LNCAP (cell line): Measurements from ENCODE around the gene EPHA3.

Source experiments
- TF ChIP-seq, protein P1 (sequence below): fragments of 450-650 bp; IDR thresholded peaks from 2 replicates; pipeline ENCODE4 v1.5.1; 2017; ENCODE audit warnings: mild to moderate bottlenecking

Gene EPHA3

DNA sequence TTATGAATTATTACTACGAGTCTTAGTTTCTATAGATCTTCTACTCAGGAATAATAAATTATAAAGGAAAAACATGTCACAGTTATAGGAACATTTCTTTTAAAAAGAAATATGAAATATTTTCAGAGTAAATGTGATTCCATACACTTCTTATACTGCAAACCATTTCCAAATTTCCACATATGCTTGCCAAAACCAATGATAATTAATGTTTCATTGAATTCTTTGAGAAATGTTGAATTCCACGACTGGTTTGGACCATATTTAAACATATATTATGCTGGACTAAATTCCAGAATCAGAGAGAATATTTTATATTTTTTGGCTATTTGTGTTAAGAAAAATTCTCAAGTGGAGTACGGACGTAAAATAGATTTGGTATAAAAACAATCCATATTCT is 144.6 kb downstream of the EPHA3 start:
- TF ChIP-seq, protein P1, sequence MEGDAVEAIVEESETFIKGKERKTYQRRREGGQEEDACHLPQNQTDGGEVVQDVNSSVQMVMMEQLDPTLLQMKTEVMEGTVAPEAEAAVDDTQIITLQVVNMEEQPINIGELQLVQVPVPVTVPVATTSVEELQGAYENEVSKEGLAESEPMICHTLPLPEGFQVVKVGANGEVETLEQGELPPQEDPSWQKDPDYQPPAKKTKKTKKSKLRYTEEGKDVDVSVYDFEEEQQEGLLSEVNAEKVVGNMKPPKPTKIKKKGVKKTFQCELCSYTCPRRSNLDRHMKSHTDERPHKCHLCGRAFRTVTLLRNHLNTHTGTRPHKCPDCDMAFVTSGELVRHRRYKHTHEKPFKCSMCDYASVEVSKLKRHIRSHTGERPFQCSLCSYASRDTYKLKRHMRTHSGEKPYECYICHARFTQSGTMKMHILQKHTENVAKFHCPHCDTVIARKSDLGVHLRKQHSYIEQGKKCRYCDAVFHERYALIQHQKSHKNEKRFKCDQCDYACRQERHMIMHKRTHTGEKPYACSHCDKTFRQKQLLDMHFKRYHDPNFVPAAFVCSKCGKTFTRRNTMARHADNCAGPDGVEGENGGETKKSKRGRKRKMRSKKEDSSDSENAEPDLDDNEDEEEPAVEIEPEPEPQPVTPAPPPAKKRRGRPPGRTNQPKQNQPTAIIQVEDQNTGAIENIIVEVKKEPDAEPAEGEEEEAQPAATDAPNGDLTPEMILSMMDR = no peak

GRCh38 chr3:89252860-89253259 is 145.4 kb downstream of the EPHA3 start:
- TF ChIP-seq, protein P1 = no peak

- TF ChIP-seq, protein P1 = no peak
Observed at GRCh38 chr3:89256395-89256794, 149.0 kb downstream of the EPHA3 start.

DNA sequence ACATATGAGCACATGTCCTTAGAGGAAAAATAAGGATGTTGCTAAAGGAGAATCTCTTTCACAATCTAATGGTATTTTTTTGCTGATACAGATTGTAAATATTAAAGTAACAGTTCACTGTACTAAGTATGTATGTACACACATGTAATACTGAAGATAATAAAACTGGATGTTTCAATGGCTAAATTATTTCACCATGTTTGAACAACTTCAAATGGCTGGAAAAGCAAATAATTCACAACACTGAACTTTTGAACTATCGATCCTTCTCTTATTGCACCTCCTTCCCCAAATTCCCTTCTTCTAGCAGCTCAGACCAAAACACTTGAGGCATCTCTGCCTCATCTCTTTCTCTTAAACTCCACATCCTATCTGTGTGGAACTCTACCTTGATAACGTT is 149.5 kb downstream of the EPHA3 start:
- TF ChIP-seq, protein P1 = no peak

GRCh38 chr3:89260721-89261120 is 153.3 kb downstream of the EPHA3 start:
- TF ChIP-seq, protein P1 = no peak

DNA sequence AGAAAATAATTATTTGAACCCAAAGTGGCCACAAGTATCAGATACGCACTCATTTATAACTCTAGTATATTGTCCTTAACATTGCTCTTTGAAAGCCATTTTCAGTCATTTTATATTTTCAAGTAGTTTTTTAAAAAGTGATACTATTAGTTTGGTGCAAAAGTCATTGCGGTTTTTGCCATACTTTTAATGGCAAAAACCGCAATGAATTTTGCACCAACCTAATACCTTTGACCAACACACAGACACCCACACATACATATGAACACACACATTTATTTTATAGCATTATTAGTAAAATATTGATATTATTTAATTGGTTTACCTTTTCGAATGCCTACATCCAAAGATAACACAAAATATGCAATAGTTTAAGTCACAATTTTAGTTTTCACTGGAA is 154.3 kb downstream of the EPHA3 start:
- TF ChIP-seq, protein P1 = no peak

DNA sequence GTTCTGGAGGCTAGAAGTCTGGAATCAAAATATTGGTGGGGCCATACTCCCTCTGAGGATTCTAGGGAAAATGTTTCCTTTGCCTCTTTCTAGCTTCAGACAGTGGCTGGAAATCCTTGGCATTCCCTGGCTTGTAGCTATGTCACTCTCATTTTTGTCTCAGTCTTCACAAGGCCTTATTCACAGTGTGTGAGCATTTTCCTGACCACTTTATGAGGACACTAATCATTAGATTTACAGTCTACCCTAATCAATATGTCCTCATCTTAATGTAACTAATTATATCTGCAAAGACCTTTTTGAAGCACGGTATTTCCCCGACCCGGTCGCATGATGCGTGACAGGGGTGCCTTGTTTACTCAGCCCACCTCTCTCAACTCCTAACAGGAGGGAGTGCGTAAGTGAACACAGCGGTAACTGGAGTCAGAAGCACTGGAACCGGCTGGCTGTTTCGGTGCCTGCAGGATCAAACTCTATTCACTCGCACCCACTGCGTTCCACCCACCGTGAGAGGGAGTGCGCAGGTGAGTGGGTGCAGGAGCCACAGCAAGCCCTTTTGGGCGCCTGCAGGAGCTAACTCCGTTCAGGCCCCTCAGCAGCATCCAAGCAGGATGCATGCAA is 155.0 kb downstream of the EPHA3 start:
- TF ChIP-seq, protein P1 = no peak

GRCh38 chr3:89264037-89264560 is 156.7 kb downstream of the EPHA3 start:
- TF ChIP-seq, protein P1 = no peak
